GM18526 (cell line): Measurements from ENCODE around the gene SIK3.

Experiments
- POLR2A ChIP-seq: IDR thresholded peaks from 3 replicates; pipeline ENCODE4 v1.6.1; 2011; ENCODE audit not compliant: insufficient read length; ENCODE audit errors: extremely low read depth

Gene SIK3

DNA sequence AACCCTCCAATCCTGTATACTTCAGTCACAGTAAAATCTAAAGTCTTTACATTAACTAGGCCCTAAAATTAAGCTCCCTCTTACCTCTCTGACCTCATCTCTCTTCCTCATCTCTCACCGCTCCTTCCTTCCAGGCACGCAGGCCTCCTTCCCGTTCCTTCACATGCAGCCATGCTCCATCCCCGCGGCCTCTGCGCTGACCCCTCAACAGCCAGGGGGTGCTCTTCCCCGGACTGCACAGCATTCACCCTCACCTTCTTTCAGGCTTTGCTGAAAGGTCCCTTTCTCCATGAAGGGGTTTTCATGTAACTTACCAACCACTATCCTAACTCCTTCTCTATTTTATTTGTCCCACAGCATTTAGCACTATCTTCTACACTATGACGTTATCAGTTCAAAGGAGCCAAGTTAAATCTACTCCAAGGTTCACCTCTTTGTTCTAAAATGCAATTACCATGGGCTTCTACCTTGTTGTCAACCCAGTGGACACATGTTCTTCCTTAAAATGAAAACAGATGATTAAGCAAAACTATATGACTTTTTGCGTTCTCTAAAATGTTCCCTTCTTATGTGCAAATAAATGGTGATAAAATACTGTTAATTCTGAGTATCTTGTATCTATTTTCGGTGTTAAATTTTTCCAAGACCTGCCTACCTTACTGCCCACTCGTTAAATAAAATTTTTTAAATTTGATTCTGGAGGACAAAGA, 203.0 kb downstream of the SIK3 start:
- TF ChIP-seq POLR2A: no peak

DNA sequence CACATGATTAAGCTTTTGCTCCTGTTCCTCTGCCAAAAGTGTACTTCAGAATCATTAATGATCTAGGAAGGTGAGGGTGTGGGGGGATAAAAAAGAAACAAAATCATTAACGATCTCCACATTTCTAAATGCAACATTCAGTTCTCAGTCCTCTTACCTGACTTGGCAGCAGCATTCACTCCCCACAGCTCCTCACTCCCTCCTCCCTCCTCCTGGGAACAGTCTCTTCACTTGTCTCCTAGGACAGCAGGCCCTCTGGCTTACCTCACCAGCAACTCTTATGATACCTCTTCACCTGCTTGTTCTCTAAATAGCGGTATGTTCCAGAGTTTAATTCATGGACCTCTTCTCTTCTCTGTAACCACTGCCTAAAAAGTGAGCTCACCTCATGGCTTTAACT, 204.3 kb downstream of the SIK3 start:
- no peak for TF ChIP-seq POLR2A

GRCh38 chr11:116893437-116893836, 204.8 kb downstream of the SIK3 start:
- no peak for TF ChIP-seq POLR2A

GRCh38 chr11:116892374-116892773, 205.9 kb downstream of the SIK3 start:
- TF ChIP-seq POLR2A: no peak

- TF ChIP-seq POLR2A: no peak
Observed at GRCh38 chr11:116891746-116892145, 206.5 kb downstream of the SIK3 start.

GRCh38 chr11:116890607-116891006, 207.6 kb downstream of the SIK3 start:
- no peak for TF ChIP-seq POLR2A

- TF ChIP-seq POLR2A: no peak
Observed at GRCh38 chr11:116890193-116890592, 208.0 kb downstream of the SIK3 start.

DNA sequence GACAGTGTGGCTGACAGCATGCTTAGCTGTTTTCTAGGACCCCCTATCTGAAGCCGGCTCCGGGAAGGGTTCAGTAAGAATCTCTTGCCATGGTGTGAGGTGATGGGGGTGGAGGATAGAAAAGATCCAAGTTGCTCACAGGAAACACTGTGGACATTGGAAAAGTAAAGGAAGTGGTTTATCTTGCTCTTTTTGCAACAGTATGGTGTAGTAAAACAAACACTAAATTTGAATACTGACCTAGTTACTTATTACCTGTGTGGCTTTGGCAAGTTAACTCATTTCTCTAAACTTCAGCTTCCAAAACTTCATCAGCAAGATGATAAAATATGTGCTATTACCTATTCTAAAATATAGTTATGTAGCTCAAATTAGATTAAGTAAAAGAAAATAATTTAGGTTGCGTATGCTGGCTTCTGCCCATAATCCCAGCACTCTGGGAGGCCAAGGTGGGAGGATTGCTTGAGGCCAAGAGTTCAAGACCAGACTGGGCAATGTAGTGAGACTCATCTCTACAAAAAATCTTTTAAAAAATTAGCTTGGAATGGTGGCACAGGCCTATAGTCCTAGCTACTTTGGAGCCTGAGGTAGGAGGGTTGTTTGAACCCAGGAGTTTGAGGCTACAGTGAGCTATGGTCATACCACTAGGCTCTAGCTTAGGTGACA, 209.2 kb downstream of the SIK3 start:
- TF ChIP-seq POLR2A: no peak

DNA sequence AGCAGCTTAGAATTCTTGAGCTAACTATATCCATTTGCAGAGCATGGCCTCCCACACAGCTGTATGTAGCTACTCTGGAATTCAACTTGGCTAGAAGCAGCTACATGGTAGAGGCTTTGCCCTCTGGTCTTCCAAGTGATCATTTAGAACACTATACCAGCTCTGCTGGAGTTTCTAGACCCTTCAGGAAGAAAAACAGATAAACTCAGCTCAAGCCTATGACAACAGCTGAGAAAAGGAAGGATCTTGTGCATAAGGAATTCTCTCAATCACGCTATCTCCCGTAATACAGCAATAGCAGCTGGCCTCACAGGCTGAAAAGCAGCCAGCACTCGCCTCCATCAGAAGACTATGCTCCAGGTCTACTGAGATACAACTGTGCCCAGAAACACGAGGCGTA, 210.2 kb downstream of the SIK3 start:
- no peak for TF ChIP-seq POLR2A

DNA sequence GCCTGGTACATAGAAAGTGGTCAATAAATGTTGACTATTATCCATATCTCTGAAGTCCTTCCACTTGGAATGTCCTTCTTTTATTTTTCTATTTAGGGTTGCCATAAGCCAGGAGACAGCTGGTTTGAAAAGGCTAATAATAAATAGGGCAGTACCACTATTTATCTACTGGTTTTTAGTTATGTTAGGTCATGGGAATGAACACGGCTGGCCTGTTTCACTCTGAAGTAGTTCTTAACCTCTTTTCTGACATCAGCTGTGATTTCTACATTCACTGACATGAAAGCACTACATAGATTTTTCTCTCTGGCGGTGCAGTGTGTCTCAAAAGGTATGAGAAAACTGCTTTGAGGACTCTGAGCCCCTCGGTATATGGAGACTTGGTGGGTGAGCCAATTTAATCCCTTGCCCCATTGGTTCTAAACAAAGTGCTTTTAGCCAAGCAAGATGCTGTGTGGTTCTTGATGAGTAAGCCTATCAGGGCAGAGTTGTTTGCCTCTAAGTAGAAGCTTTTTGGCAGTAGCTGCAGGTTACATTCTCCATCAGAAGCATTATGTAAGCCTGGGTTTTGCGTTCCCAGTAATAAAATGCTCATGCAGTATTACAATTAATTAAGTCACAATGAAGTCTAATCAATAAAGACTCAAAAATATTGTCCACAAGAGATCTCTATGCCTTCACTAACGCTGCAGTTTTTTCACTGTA, 212.1 kb downstream of the SIK3 start:
- TF ChIP-seq POLR2A: no peak

- no peak for TF ChIP-seq POLR2A
Observed at GRCh38 chr11:116882386-116882785, 215.8 kb downstream of the SIK3 start.

- TF ChIP-seq POLR2A: no peak
Observed at GRCh38 chr11:116881143-116881542, 217.1 kb downstream of the SIK3 start.

DNA sequence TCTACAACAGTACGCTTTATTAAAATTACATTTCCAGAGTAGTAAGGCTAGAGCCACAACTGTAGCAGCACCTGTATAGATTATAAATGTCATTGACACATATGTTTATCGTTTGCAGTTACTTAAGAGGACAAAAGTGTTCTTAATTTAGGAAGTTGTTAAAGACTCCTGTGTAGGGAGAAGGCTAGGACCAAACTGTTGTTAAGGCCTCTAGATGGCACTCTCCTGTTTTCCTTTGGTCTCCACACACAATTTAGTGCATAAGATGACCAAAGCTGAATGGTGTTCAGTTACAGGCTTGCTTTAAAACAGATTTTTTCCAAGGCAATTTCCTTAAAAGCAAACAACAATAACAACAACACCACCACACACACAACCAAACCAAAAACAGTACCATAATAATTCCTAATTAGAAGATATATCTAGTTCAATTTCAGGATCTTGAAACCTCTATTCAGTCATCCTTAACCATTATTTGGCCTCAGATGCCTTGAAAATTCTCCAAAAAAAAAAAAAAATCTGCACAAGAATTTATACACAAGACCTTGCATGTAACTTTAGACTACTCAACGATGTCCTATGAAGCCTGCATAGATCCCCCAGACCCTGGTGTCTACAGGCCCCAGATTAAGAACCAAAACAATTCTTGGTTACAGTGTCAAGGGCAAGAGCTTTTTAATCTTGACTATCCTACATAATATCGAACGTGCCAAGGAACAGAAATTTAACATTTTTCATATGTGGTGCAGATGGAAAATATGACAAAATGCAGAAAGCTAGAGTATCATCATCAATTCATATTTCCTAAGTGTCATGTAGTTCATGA, 218.2 kb downstream of the SIK3 start:
- TF ChIP-seq POLR2A: no peak

DNA sequence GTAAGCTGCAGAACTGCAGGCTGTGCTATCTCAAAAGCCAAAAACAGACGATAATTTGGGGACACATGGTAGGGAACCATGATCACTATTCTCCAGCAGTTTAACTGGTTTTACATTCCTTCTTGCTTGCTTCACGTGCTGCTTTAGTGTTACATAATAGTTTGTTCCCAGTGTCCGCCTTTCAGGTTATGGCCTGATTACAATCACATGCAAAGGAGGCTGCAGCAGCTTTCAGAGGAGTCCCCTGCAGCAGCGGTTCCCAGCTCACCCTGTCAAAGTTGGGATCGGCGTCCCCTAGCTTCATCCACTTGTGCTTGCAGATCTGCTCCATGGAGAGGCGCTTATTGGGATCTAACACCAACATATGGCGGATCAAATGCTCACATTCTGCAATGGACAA, 221.6 kb downstream of the SIK3 start:
- TF ChIP-seq POLR2A: no peak

DNA sequence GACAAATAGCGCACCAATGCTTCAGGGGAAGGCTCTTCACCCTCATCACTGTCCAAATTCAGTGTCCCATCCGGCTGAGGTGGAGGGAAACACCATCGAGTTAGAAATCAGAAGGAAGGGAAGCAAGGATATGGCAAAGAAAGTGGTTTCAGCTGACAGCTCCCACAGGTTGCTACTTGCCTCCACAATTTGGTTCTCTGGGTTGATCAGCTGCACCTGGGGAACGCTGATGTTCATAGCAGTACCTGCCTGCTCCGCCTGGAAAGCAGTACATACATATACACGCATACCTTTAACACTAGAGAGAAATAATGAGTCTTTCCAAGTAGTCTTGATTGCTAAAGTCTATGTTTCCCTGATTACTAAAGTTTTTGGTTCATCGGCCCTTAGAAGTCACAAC, 223.0 kb downstream of the SIK3 start:
- TF ChIP-seq POLR2A: no peak
